ENCODE measurements around the gene AQP6. TPM values are rescaled to one million over a fixed set of nuclear protein-coding genes. Genes with fewer than 3 reads are reported as not detected.
A peak's percentile ranks its signal among the peaks of the same experiment; 100 is the strongest.

The AQP6 gene
- total RNA-seq, 1 experiment from 2014 or later, result 0.09 TPM

DNA sequence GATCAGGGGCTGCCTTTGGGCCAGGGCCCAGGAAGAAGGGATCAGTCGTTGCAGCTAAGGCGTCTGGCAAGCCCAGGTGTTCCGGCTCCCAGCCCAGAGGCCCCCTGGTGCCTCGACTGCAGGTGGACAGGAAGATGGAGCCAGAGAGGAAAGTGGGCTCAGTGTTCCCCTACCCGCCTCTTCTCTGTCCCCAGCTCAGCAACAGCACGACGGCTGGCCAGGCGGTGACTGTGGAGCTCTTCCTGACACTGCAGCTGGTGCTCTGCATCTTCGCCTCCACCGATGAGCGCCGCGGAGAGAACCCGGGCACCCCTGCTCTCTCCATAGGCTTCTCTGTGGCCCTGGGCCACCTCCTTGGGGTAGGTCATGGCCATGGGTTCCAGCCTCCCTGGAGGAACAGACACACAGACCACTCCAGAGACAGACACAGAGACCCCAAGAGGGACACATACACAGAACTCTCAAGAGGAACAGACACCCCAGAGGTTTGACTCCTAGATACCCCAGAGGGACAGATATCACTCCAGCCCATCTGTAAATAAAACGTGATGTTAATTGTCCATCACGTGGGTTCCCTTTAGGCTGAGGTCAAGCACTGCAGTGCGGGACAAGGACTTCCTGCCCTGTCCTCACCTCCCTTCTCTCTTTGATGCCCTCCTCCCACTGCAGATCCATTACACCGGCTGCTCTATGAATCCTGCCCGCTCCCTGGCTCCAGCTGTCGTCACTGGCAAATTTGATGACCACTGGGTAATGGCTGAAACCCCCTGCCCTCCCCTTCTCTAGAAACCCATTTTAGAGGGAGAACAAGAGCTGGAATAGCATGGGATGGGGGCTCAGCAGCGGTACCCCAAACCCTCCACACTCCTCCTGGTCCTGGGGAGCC lies 18.5 kb upstream of the AQP6 start:
- H2BK120ac ChIP-seq (ENCODE audit: low read depth, low read length, poor library complexity, severe bottlenecking), result no peak overlapping the region
- no peak overlapping the region for H3K9ac ChIP-seq (ENCODE audit: extremely low read depth, insufficient read length, low read length)
- H3K4me2 ChIP-seq (ENCODE audit: insufficient read depth, insufficient read length, low read length), result no peak overlapping the region
- peaks cover 3% of the 10 kb centered on the region; the same call in 1 of the 2 replicates for H3K4me1 ChIP-seq (ENCODE audit: insufficient read depth, low read length)
- H2BK12ac ChIP-seq (ENCODE audit: insufficient read length, low read depth, low read length), result no peak overlapping the region
- Mint-ChIP-seq H3K27me3 (ENCODE audit: low read depth) (peaks cover 27% of the 10 kb centered on the region), H3K36me3 (ENCODE audit: insufficient read depth in 1 of 3, low read depth in 3 of 3) (no peaks in the 10 kb centered on the region; a peak in 1 of 7 replicates), H3K4me3 (0 out of 5 replicates have a peak overlapping the region, but pooled peaks of 1 of the 2 experiments have one; percentile 23), H3K4me1 (peaks cover 14 to 17% of the 10 kb centered on the region in 2 experiments), H3K9me3 (no peaks in the 10 kb centered on the region), H3K27ac (peak overlapping the region in 1 of 3 experiments; percentile 62; a peak in 1 of 7 replicates)
- no peak overlapping the region for H4K5ac ChIP-seq (ENCODE audit: insufficient read length, low read depth, low read length)
- H2AK5ac ChIP-seq (ENCODE audit: insufficient read length, low read length), result no peak overlapping the region
- no peak overlapping the region for H3K23ac ChIP-seq (ENCODE audit: insufficient read length, low read depth, low read length)
- no peaks in the 10 kb centered on the region for H3K9me3 ChIP-seq (ENCODE audit: control insufficient read depth, low read depth, low read length)
- H3K79me2 ChIP-seq (ENCODE audit: insufficient read depth, low read length), result no peaks in the 10 kb centered on the region
- H3T11ph ChIP-seq (ENCODE audit: low read length), result no peak overlapping the region
- no peaks in the 10 kb centered on the region; the same call in 1 of the 2 replicates for H3K27me3 ChIP-seq (ENCODE audit: insufficient read depth, low read length)
- no peak overlapping the region for H4K91ac ChIP-seq (ENCODE audit: insufficient read length, low read depth, low read length)
- no peak overlapping the region for H3K27ac ChIP-seq (ENCODE audit: insufficient read length, low read depth, low read length)
- H3K14ac ChIP-seq (ENCODE audit: insufficient read depth, low read length), result no peak overlapping the region; the same call in 1 of the 2 replicates
- no CpG with 5 or more reads among the region's 21 CpGs for WGBS (ENCODE audit: extremely low coverage, insufficient read length, low lambda C conversion rate)
- H4K20me1 ChIP-seq (ENCODE audit: control insufficient read depth, insufficient read depth, insufficient read length), result no peaks in the 10 kb centered on the region
- TF ChIP-seq, protein P1, sequence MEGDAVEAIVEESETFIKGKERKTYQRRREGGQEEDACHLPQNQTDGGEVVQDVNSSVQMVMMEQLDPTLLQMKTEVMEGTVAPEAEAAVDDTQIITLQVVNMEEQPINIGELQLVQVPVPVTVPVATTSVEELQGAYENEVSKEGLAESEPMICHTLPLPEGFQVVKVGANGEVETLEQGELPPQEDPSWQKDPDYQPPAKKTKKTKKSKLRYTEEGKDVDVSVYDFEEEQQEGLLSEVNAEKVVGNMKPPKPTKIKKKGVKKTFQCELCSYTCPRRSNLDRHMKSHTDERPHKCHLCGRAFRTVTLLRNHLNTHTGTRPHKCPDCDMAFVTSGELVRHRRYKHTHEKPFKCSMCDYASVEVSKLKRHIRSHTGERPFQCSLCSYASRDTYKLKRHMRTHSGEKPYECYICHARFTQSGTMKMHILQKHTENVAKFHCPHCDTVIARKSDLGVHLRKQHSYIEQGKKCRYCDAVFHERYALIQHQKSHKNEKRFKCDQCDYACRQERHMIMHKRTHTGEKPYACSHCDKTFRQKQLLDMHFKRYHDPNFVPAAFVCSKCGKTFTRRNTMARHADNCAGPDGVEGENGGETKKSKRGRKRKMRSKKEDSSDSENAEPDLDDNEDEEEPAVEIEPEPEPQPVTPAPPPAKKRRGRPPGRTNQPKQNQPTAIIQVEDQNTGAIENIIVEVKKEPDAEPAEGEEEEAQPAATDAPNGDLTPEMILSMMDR (conservative IDR thresholded peaks at IDR 0.05), result no peak
- H3K79me1 ChIP-seq (ENCODE audit: insufficient read depth, low read depth, low read length, poor library complexity, severe bottlenecking), result no peaks in the 10 kb centered on the region
- no peak overlapping the region for H2BK5ac ChIP-seq (ENCODE audit: insufficient read length, low read length)
- H2BK20ac ChIP-seq (ENCODE audit: low read depth, low read length, poor library complexity, severe bottlenecking), result no peak overlapping the region
- H3K4ac ChIP-seq (ENCODE audit: low read depth, low read length), result no peak overlapping the region
- no peak overlapping the region for H4K8ac ChIP-seq (replicated peaks; ENCODE audit: insufficient read length, low read depth, low read length)
- no peak overlapping the region for H2BK15ac ChIP-seq (ENCODE audit: low read depth, low read length)
- H3K56ac ChIP-seq (ENCODE audit: insufficient read length, low read depth, low read length), result no peak overlapping the region
- no peaks in the 10 kb centered on the region for H3K23me2 ChIP-seq (ENCODE audit: insufficient read length, low read depth, low read length, poor library complexity, severe bottlenecking)
- H3K18ac ChIP-seq (ENCODE audit: insufficient read length, low read depth, low read length), result no peak overlapping the region
- DNase-seq, result no peak
- no peak overlapping the region for H2AFZ ChIP-seq (ENCODE audit: low read length)

Data from H9 (cell line).